ENCODE results near the gene LPAR3.

The LPAR3 gene

GRCh38 chr1:84773195-84773594 is 119.8 kb downstream of the LPAR3 start:
- no peak for DNase-seq

- peak; percentile 49 for DNase-seq
Observed at GRCh38 chr1:84772428-84772943, 120.5 kb downstream of the LPAR3 start.

GRCh38 chr1:84771895-84772294 is 121.1 kb downstream of the LPAR3 start:
- no peak for DNase-seq

- DNase-seq: no peak
Observed at GRCh38 chr1:84770481-84770880, 122.5 kb downstream of the LPAR3 start.

GRCh38 chr1:84769636-84770035 is 123.4 kb downstream of the LPAR3 start:
- DNase-seq: no peak

- no peak for DNase-seq
Observed at GRCh38 chr1:84768634-84769033, 124.4 kb downstream of the LPAR3 start.

GRCh38 chr1:84763912-84764680 is 128.9 kb downstream of the LPAR3 start:
- no peak for DNase-seq

GRCh38 chr1:84762664-84763063 is 130.3 kb downstream of the LPAR3 start:
- no peak for DNase-seq

Data from NCI-H2029 treated with DMSO at 0.1 percent for 48 hours (cell line).